GM12864 (cell line): ENCODE measurements around the gene HDC.

Source experiments
- DNase-seq: peaks from one replicate; pipeline ENCODE4 v3.0.0-alpha.2; 2011; ENCODE audit warnings: low read depth
- H3K4me3 ChIP-seq: 2 replicates; pipeline ENCODE4 v1.5.1; 2011; ENCODE audit warnings: mild to moderate bottlenecking, low read depth, low read length, control low read depth
- CTCF ChIP-seq: IDR thresholded peaks from 2 replicates; pipeline ENCODE4 v1.5.1; 2011; ENCODE audit warnings: low read depth, mild to moderate bottlenecking, moderate library complexity, low read length, control low read depth, inconsistent platforms; ENCODE audit errors: missing control alignments

Gene HDC

GRCh38 chr15:50295966-50296365 lies 30.4 kb upstream of the HDC start:
- no peak overlapping the region for H3K4me3 ChIP-seq
- no peak for DNase-seq
- TF ChIP-seq CTCF = no peak

DNA sequence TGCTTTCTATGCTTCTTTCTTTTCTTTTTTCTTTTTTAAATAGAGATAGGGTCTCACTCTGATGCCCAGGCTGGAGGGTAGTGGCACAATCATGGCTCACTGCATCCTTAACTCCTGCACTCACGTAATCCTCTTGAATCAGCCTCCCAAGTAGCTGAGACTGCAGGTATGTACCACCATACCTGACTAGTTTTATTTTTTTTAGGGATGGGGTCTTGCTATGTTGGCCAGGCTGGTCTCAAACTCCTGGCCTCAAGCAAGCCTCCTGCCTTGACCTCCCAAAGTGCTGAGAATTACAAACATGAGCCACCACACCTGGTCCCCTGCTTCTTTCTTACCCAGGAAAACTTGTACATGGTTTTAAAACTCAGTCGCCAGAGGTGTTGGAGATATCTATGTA lies 24.2 kb upstream of the HDC start:
- no peak overlapping the region for H3K4me3 ChIP-seq
- DNase-seq = no peak
- TF ChIP-seq CTCF = no peak

GRCh38 chr15:50287324-50288116 lies 22.0 kb upstream of the HDC start:
- DNase-seq = no peak
- H3K4me3 ChIP-seq = no peak overlapping the region
- no peak for TF ChIP-seq CTCF

GRCh38 chr15:50281427-50281826 lies 15.9 kb upstream of the HDC start:
- no peak for DNase-seq
- no peak overlapping the region for H3K4me3 ChIP-seq
- TF ChIP-seq CTCF = no peak

DNA sequence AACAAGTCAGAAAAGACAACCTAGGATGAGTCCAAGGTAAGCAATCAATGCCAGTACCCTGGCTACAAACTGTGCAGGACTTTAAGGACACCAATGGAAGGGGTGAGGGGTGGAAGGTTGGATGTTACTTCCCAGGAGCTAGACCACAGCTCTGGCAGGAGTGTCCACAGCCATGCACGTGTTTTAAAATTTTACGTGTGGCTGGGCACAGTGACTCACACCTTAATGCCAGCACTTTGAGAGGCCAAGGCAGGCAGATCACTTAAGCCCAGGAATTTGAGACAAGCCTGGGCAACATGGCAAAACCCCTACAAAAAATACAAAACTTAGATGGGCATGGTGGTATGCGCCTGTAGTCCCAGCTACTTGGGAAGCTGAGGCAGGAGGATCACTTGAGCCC lies 14.7 kb upstream of the HDC start:
- no peak for TF ChIP-seq CTCF
- DNase-seq = no peak
- no peak overlapping the region for H3K4me3 ChIP-seq

DNA sequence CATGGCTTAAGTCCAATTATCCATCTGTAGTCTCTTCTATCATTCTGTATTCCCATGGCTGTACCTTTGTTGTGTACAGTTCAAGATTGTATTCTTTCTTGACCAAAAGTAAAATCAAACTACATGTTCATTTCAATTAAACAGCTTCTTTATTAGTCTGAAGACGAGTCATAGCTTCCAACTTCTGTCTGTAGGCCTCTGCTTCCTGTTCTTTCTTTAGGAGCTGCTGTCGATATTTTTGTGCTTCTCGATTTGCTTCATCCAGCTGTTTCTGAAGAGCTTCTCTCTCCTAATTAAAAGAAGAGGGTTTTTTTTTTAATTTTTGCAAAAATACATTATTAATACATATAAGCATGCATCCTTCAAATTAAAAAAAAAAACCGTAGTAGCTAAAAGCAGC lies 13.0 kb upstream of the HDC start:
- no peak for DNase-seq
- no peak for TF ChIP-seq CTCF
- no peak overlapping the region for H3K4me3 ChIP-seq

DNA sequence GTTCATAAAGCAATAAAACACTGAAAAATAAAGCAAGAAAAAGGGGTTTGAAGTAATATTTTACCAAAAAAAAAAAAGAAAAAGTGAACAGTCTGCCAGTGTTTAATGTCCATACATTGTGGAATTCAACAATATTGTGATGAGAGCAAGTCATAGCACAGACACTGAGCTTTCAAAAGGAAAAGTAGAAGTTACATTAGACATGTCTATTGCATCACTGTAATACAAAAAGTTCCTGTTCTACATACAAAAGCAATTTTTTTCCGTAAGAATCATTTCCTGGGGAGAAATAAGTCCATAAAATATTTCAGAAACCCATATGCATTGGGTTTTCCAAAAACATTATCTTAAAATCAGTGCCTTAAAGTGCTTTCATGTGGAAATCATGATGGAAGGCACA lies 11.8 kb upstream of the HDC start:
- no peak for TF ChIP-seq CTCF
- DNase-seq = no peak
- H3K4me3 ChIP-seq = no peak overlapping the region
